22Rv1 (cell line): ENCODE results near the gene RIPOR1.
"Not testable (repeated sequence)": the region's sequence is repeated elsewhere in the genome, so short reads cannot be mapped to it uniquely, and the experiment has no call there.

Source experiments
- H3K27ac ChIP-seq: fragments of 450-650 bp; 2 replicates; pipeline ENCODE4 v1.5.1; 2017
- ZFX ChIP-seq: fragments of 450-650 bp; IDR thresholded peaks from 2 replicates; pipeline ENCODE4 v1.6.1; 2017; ENCODE audit warnings: antibody characterized with exemption, borderline replicate concordance
- TF ChIP-seq, protein P1 (sequence below): fragments of 450-650 bp; IDR thresholded peaks from 2 replicates; pipeline ENCODE4 v1.5.1; 2017; ENCODE audit warnings: mild to moderate bottlenecking

RIPOR1 gene

DNA sequence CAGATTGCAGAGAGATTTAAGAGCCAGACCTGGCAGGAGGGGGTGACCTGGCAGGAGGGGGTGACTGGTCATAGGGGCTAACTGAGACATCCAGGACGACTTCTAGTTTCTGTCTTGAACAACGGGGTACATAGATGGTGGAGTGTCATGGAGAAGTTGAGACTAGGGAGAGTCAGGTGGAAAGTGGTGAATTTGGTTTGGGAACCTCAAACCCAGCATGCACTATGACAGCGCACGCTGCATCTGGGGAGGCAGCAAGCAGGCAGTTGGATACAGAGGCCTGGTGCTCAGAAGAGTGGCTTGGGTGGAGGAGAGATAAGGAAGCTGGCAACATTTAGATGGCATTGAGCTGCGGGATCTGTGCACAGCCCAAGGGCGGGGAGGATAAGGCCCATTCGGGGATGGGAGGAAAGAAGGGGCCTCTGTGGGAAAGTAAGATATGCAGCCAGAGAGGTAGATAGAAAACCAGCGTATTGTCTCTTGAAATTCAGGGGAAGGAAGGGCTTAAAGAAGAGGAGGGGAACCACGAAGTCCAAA is 4.5 kb downstream of the RIPOR1 start:
- H3K27ac ChIP-seq = no peak overlapping the region
- TF ChIP-seq, protein P1, sequence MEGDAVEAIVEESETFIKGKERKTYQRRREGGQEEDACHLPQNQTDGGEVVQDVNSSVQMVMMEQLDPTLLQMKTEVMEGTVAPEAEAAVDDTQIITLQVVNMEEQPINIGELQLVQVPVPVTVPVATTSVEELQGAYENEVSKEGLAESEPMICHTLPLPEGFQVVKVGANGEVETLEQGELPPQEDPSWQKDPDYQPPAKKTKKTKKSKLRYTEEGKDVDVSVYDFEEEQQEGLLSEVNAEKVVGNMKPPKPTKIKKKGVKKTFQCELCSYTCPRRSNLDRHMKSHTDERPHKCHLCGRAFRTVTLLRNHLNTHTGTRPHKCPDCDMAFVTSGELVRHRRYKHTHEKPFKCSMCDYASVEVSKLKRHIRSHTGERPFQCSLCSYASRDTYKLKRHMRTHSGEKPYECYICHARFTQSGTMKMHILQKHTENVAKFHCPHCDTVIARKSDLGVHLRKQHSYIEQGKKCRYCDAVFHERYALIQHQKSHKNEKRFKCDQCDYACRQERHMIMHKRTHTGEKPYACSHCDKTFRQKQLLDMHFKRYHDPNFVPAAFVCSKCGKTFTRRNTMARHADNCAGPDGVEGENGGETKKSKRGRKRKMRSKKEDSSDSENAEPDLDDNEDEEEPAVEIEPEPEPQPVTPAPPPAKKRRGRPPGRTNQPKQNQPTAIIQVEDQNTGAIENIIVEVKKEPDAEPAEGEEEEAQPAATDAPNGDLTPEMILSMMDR = no peak
- no peak for TF ChIP-seq ZFX

DNA sequence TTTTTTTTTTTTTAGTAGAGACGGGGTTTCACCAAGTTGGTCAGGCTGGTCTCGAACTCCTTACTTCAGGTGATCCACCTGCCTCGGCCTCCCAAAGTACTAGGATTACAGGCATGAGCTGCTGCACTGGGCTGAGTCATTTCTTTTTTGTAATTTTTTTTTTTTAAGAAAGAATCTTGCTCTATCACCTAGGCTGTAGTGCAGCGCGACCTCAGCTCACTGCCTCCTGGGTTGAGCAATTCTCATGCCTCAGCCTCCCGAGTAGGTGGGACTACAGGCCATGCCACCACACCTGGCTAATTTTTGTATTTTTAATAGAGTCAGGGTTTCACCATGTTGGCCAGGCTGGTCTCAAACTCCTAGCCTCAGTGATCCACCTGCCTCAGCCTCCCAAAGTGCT is 5.4 kb downstream of the RIPOR1 start:
- not testable (repeated sequence) for H3K27ac ChIP-seq

DNA sequence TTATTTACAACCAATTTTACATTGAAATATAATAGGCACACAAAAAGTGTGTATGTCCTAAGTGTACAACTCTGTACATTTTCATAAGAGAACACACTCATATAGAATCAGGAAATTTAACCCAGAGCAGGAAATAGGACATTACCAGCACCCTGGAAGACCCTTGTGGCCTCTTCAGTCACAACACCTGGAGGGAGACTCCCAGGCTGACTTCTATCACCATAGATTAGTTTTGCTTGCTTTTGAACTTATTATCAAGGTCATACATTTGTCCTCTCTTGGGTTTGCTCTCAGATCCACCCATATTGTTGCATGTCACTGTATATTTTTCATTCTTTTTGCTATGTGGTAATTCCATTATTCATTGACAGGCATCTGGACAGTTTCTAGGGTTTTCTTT is 5.8 kb downstream of the RIPOR1 start:
- 0 out of 2 replicates have a peak overlapping the region, but pooled peaks have one; percentile 3 for H3K27ac ChIP-seq
- TF ChIP-seq, protein P1 = no peak
- TF ChIP-seq ZFX = no peak

DNA sequence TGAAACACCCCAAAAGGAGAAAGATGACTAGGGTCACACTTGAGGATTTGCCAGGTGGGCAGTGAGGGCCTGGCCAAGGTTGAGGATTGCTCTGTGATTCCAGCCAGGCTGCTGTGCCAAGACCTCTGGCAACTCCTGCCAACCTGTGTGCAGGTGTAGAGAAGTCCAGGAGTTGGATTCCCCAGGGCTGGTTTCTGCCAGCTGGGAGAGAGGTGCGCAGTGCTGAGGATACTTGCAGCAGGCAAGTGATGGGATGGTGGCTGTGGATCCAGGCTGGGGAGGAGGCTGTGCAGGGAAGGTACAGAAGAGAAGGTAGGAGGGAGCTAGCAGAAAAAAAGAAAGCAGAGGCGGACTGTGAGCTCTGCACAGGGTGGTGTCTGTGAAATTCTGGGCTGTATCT is 6.6 kb downstream of the RIPOR1 start:
- 0 out of 2 replicates have a peak overlapping the region, but pooled peaks have one; percentile 3 for H3K27ac ChIP-seq
- TF ChIP-seq ZFX = no peak
- TF ChIP-seq, protein P1 = no peak

DNA sequence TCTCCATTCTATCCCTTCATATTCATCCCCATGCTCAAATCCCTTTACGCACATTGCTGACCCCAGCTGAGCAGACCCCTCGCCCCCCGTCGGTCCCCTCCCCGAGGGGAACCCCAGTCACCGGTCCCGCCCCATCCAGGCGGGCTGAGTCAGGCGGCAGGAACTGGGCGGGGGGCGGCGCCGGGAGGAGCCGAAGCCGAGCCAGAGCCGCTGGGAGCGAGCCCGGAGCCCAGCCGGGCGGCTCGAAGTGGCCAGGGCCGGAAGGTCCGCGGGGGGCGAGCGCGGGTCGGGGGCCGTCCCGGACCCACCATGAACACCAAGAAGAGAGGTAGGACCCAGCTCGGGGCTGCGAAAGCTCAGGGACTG is 8.6 kb downstream of the RIPOR1 start:
- no peak for TF ChIP-seq ZFX
- TF ChIP-seq, protein P1 = no peak
- no peak overlapping the region for H3K27ac ChIP-seq

DNA sequence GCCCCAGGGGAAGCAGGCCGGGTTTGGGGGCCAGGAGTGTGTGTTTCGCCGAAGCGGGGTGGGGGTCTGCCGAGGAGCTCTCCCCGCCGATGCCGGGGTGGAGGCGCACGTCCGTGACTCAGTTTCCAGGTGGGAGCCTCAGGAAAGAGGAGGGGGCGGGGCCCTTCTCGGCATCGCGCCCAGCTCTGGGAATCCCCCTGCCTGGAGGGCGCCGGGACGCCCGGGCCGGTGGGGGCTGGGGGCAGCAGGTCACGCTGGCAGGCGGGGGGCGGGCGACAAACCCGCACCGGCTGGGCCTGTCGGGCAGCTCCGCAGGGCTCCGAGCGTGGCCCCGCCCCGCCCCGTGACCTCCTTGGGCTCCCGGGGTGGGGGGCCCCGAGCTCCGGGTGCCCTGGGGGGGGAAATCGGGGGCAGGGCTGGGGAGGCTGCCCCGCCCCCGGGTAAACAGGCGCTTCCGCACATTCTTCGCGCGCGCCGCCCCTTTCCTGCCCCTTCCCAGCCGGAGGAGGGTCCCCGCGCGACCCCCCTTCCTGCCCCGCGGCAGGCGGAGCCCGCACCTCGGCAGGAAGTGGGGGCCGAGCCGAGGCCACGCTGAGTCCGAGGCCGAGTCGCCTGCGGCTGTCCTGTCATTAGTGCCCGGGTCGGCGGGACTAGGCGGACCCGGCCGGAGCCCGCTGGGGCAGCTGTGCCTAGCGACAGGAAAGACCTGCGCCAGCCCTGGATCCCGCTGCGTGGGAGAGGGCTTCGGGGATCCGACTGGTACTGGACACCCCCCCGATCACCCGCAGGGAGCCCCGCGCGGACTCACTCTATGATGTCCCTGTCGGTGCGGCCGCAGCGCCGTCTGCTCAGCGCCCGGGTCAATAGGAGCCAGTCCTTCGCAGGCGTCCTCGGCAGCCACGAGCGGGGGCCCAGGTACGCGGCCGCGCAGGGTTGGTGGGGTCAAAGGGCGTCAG is 9.3 kb downstream of the RIPOR1 start:
- H3K27ac ChIP-seq = no peak overlapping the region
- TF ChIP-seq ZFX = no peak
- TF ChIP-seq, protein P1 = no peak

DNA sequence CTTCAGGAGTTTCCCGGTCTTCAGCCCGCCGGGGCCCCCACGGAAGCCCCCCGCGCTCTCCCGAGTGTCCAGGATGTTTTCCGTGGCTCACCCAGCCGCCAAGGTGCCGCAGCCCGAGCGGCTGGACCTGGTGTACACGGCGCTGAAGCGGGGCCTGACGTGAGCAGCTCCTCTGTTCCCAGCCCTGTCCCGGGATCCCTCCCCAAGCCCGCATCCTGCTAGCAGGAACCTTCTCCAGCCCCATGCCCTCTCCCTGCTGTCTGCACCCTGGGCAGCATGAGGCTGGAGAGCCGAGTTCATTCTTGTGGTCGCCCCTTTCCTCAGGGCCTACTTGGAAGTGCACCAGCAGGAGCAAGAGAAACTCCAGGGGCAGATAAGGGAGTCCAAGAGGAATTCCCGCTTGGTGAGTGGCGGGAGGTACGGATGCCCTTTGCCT is 10.1 kb downstream of the RIPOR1 start:
- H3K27ac ChIP-seq = no peak overlapping the region

More for the DNA sequence above, 10.1 kb downstream of the RIPOR1 start:
- TF ChIP-seq, protein P1 = no peak
- no peak for TF ChIP-seq ZFX
